Measurements from ENCODE around the gene CNTNAP4.
A peak's percentile ranks its signal among the peaks of the same experiment; 100 is the strongest.

DNA sequence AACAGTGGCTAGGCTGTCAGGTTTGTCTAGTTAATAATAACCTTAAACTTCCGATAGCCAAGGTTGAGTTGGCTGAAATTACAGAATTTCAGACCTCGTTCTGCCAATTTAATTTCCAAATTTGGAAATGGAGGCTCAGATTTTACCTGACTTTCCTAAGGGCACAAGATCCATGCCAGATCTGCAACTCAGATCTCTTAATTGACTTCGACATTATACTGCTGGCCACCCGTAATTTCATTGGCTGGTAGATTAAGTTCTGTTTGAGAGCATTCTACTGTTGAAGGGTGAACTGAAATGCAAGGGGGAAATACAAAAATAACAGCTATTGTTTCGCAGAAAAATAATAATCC, 210.8 kb downstream of the CNTNAP4 start:
- TF ChIP-seq, protein P1, sequence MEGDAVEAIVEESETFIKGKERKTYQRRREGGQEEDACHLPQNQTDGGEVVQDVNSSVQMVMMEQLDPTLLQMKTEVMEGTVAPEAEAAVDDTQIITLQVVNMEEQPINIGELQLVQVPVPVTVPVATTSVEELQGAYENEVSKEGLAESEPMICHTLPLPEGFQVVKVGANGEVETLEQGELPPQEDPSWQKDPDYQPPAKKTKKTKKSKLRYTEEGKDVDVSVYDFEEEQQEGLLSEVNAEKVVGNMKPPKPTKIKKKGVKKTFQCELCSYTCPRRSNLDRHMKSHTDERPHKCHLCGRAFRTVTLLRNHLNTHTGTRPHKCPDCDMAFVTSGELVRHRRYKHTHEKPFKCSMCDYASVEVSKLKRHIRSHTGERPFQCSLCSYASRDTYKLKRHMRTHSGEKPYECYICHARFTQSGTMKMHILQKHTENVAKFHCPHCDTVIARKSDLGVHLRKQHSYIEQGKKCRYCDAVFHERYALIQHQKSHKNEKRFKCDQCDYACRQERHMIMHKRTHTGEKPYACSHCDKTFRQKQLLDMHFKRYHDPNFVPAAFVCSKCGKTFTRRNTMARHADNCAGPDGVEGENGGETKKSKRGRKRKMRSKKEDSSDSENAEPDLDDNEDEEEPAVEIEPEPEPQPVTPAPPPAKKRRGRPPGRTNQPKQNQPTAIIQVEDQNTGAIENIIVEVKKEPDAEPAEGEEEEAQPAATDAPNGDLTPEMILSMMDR (IDR thresholded peaks at IDR 0.05; ENCODE audit: low read depth, low read length, missing input control) = no peak
- TF ChIP-seq, protein P2, sequence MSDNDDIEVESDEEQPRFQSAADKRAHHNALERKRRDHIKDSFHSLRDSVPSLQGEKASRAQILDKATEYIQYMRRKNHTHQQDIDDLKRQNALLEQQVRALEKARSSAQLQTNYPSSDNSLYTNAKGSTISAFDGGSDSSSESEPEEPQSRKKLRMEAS (IDR thresholded peaks at IDR 0.05) = no peak
- TF ChIP-seq TAF1 (conservative IDR thresholded peaks at IDR 0.05) (no peak), RAD21 (IDR thresholded peaks at IDR 0.05) (peak in 1 of 2 donors; percentile 26), YY1 (IDR thresholded peaks at IDR 0.05) (peak; percentile 58), JUND (IDR thresholded peaks at IDR 0.05) (no peak), FOXA1 (IDR thresholded peaks at IDR 0.05) (no peak), NR2F2 (IDR thresholded peaks at IDR 0.05) (no peak), GABPA (IDR thresholded peaks at IDR 0.05 in 1 of 2, conservative IDR thresholded peaks at IDR 0.05 in 1 of 2) (no peak)
- TF ChIP-seq, protein P3, sequence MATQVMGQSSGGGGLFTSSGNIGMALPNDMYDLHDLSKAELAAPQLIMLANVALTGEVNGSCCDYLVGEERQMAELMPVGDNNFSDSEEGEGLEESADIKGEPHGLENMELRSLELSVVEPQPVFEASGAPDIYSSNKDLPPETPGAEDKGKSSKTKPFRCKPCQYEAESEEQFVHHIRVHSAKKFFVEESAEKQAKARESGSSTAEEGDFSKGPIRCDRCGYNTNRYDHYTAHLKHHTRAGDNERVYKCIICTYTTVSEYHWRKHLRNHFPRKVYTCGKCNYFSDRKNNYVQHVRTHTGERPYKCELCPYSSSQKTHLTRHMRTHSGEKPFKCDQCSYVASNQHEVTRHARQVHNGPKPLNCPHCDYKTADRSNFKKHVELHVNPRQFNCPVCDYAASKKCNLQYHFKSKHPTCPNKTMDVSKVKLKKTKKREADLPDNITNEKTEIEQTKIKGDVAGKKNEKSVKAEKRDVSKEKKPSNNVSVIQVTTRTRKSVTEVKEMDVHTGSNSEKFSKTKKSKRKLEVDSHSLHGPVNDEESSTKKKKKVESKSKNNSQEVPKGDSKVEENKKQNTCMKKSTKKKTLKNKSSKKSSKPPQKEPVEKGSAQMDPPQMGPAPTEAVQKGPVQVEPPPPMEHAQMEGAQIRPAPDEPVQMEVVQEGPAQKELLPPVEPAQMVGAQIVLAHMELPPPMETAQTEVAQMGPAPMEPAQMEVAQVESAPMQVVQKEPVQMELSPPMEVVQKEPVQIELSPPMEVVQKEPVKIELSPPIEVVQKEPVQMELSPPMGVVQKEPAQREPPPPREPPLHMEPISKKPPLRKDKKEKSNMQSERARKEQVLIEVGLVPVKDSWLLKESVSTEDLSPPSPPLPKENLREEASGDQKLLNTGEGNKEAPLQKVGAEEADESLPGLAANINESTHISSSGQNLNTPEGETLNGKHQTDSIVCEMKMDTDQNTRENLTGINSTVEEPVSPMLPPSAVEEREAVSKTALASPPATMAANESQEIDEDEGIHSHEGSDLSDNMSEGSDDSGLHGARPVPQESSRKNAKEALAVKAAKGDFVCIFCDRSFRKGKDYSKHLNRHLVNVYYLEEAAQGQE (IDR thresholded peaks at IDR 0.05) = no peak
- TF ChIP-seq, protein P4, sequence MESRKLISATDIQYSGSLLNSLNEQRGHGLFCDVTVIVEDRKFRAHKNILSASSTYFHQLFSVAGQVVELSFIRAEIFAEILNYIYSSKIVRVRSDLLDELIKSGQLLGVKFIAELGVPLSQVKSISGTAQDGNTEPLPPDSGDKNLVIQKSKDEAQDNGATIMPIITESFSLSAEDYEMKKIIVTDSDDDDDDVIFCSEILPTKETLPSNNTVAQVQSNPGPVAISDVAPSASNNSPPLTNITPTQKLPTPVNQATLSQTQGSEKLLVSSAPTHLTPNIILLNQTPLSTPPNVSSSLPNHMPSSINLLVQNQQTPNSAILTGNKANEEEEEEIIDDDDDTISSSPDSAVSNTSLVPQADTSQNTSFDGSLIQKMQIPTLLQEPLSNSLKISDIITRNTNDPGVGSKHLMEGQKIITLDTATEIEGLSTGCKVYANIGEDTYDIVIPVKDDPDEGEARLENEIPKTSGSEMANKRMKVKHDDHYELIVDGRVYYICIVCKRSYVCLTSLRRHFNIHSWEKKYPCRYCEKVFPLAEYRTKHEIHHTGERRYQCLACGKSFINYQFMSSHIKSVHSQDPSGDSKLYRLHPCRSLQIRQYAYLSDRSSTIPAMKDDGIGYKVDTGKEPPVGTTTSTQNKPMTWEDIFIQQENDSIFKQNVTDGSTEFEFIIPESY (IDR thresholded peaks at IDR 0.05) = no peak

Data from liver (tissue), 3 donors.